ENCODE results near the gene NAPB.

NAPB gene

GRCh38 chr20:23325107-23325506, 96.2 kb downstream of the NAPB start:
- DNase-seq (ENCODE audit: low read depth): no peak
- H3K4me3 ChIP-seq (ENCODE audit: low read depth, low read length): no peak overlapping the region
- TF ChIP-seq, protein P1, sequence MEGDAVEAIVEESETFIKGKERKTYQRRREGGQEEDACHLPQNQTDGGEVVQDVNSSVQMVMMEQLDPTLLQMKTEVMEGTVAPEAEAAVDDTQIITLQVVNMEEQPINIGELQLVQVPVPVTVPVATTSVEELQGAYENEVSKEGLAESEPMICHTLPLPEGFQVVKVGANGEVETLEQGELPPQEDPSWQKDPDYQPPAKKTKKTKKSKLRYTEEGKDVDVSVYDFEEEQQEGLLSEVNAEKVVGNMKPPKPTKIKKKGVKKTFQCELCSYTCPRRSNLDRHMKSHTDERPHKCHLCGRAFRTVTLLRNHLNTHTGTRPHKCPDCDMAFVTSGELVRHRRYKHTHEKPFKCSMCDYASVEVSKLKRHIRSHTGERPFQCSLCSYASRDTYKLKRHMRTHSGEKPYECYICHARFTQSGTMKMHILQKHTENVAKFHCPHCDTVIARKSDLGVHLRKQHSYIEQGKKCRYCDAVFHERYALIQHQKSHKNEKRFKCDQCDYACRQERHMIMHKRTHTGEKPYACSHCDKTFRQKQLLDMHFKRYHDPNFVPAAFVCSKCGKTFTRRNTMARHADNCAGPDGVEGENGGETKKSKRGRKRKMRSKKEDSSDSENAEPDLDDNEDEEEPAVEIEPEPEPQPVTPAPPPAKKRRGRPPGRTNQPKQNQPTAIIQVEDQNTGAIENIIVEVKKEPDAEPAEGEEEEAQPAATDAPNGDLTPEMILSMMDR (IDR thresholded peaks at IDR 0.05; ENCODE audit: low read depth, low read length): no peak
- TF ChIP-seq MYC (IDR thresholded peaks at IDR 0.05; ENCODE audit: low read depth, low read length) (no peak), POLR2A (IDR thresholded peaks at IDR 0.05; ENCODE audit: extremely low read depth, insufficient read length) (no peak), MAX (IDR thresholded peaks at IDR 0.05; ENCODE audit: low read depth, low read length) (no peak)
